Endothelial cell of umbilical vein (primary cell): ENCODE measurements around the gene HEATR1. TPM values are rescaled to one million over a fixed set of nuclear protein-coding genes. Genes with fewer than 3 reads are reported as not detected.

ENCODE experiments used
- BruUV-seq: library from RNA; stranded (reverse); fragments of 400-500 nt; replicated peaks from 2 replicates; lab custom pipeline; 2021; lab: Mats Ljungman, UMichigan
- CTCF ChIA-PET: fragments of 300-600, 350-600 bp; sonication (Branson Sonifier 250); formaldehyde crosslinking; loops from one replicate; lab custom pipeline; 2021; ENCODE audit warnings: antibody characterized with exemption, inconsistent platforms; lab: Charles Lee
- POLR2A ChIA-PET: fragments of 300-600, 350-600 bp; sonication (Branson Sonifier 250); formaldehyde crosslinking; loops from one replicate; lab custom pipeline; 2021; ENCODE audit warnings: antibody characterized with exemption, inconsistent platforms; lab: Charles Lee
- DNase-seq: peaks from one replicate; pipeline ENCODE4 v3.0.0-alpha.2; 2011; ENCODE audit warnings: low read depth, low spot score
- FAIRE-seq: peaks from 2 replicates; lab custom pipeline; 2011; peaks lifted over from hg19 to GRCh38; lab: Jason Lieb, UNC
- H2AFZ ChIP-seq: 2 replicates; pipeline ENCODE4 v1.6.0; 2012; ENCODE audit warnings: low read depth, low read length, control low read depth, inconsistent platforms
- H3K27ac ChIP-seq: 2 replicates; pipeline ENCODE4 v1.5.1; 2011; ENCODE audit warnings: low read depth, mild to moderate bottlenecking, control low read depth, low read length, moderate library complexity; ENCODE audit not compliant: insufficient read depth
- H3K27me3 ChIP-seq, 2 experiments: 2 replicates each; pipeline versions ENCODE4 v1.6.0 to v1.6.1; 2011; ENCODE audit warnings: low read length in 2 of 2, mixed read lengths in 1 of 2; ENCODE audit not compliant: control insufficient read depth in 2 of 2, insufficient read depth in 2 of 2
- H3K36me3 ChIP-seq, 2 experiments: 2 replicates in 1 of 2; 3 replicates in 1 of 2; pipeline ENCODE4 v1.5.1; 2011; ENCODE audit warnings: low read length in 2 of 2, mild to moderate bottlenecking in 1 of 2, moderate library complexity in 1 of 2; ENCODE audit not compliant: control insufficient read depth in 2 of 2, insufficient read depth in 2 of 2; ENCODE audit errors: extremely low read depth in 1 of 2
- H3K4me1 ChIP-seq: 3 replicates; pipeline ENCODE4 v1.5.1; 2011; ENCODE audit warnings: mild to moderate bottlenecking, low read length; ENCODE audit not compliant: control insufficient read depth, insufficient read depth; ENCODE audit errors: extremely low read depth
- H3K4me2 ChIP-seq: 2 replicates; pipeline ENCODE4 v1.6.1; 2011; ENCODE audit warnings: low read length, control low read depth, mixed read lengths; ENCODE audit not compliant: insufficient read depth
- H3K4me3 ChIP-seq, 3 experiments: fragments of 200-600 bp in 1 of 3; sonication (generic), shearing (Covaris generic) in 1 of 3; replicated peaks in 1 of 3; 2 replicates each; pipeline ENCODE4 v1.5.1; 2011 to 2016; ENCODE audit warnings: control low read depth in 3 of 3, low read length in 3 of 3, mild to moderate bottlenecking in 2 of 3, inconsistent platforms in 1 of 3, low read depth in 1 of 3, moderate library complexity in 1 of 3; ENCODE audit not compliant: insufficient read depth in 1 of 3
- H3K79me2 ChIP-seq: 2 replicates; pipeline ENCODE4 v1.6.0; 2012; ENCODE audit warnings: low read length, inconsistent platforms; ENCODE audit not compliant: control insufficient read depth, insufficient read depth
- H3K9ac ChIP-seq: replicated peaks from 2 replicates; pipeline ENCODE3; 2011; ENCODE audit warnings: low read length, control low read depth; ENCODE audit not compliant: insufficient read depth; ENCODE audit errors: extremely low read depth
- H3K9me1 ChIP-seq: replicated peaks from 3 replicates; pipeline ENCODE4 v1.6.0; 2011; ENCODE audit warnings: mild to moderate bottlenecking, low read length; ENCODE audit not compliant: control insufficient read depth, insufficient read depth; ENCODE audit errors: extremely low read depth
- H3K9me3 ChIP-seq: replicated peaks from 2 replicates; pipeline ENCODE4 v1.5.1; 2012; ENCODE audit warnings: low read length, inconsistent platforms; ENCODE audit not compliant: control insufficient read depth, insufficient read depth
- H4K20me1 ChIP-seq: replicated peaks from 2 replicates; pipeline ENCODE3; 2011; ENCODE audit warnings: mild to moderate bottlenecking, low read length; ENCODE audit not compliant: control insufficient read depth, insufficient read depth; ENCODE audit errors: extremely low read depth
- EZH2 ChIP-seq: IDR thresholded peaks from 2 replicates; pipeline ENCODE4 v1.6.1; 2012; ENCODE audit warnings: borderline replicate concordance, low read depth, mild to moderate bottlenecking, moderate library complexity, low read length, inconsistent platforms; ENCODE audit not compliant: severe bottlenecking
- FOS ChIP-seq: IDR thresholded peaks from 2 replicates; pipeline ENCODE4 v1.6.1; 2011; ENCODE audit warnings: mild to moderate bottlenecking, low read length, moderate library complexity, borderline replicate concordance; ENCODE audit not compliant: insufficient read depth
- GATA2 ChIP-seq: IDR thresholded peaks from 2 replicates; pipeline ENCODE4 v1.7.0; 2011; ENCODE audit warnings: low read depth, mild to moderate bottlenecking, moderate library complexity, mixed read lengths, low read length; ENCODE audit not compliant: insufficient read length, insufficient read depth
- JUN ChIP-seq: IDR thresholded peaks from 2 replicates; pipeline ENCODE4 v1.6.1; 2011; ENCODE audit warnings: borderline replicate concordance, low read depth; ENCODE audit not compliant: insufficient read length, insufficient read depth
- MYC ChIP-seq: IDR thresholded peaks from one replicate; pipeline ENCODE4 v1.6.1; 2011; ENCODE audit warnings: mild to moderate bottlenecking, low read depth, low read length
- POLR2A ChIP-seq: IDR thresholded peaks from 2 replicates; pipeline ENCODE4 v1.6.1; 2012; ENCODE audit warnings: low read depth, mild to moderate bottlenecking, control low read depth, low read length
- POLR2AphosphoS5 ChIP-seq: IDR thresholded peaks from 2 replicates; pipeline ENCODE4 v1.6.1; 2012; ENCODE audit warnings: low read depth, mild to moderate bottlenecking, control low read depth, low read length, moderate library complexity; ENCODE audit not compliant: insufficient read depth
- dilution Hi-C: fragments of 300-500 bp; cut with MboI; formaldehyde crosslinking; loops from one replicate; pipeline ENCODE4 v1.15.0; 2019; ENCODE audit warnings: low sequenced_read_pairs; ENCODE audit not compliant: extremely low pct_ligation_motif_present
- intact Hi-C: fragments of 100-400 bp; cut with micrococcal nuclease; formaldehyde crosslinking; loops from one replicate; pipeline ENCODE4 v1.10.0; 2022
- polyA plus RNA-seq, 4 experiments: library from polyadenylated mRNA; depleted of rRNA in 3 of 4; stranded (reverse) in 3 of 4; unstranded in 1 of 4; fragments of >200 nt; gene quantifications; 2 replicates each; pipeline versions ENCODE4 v1.2.1 to v1.2.3, GENCODE V29; 2011 to 2012; ENCODE audit warnings: missing spikeins in 1 of 4
- total RNA-seq: library from RNA; stranded (reverse); gene quantifications from 2 replicates; pipeline ENCODE4 v1.2.3, GENCODE V29; 2021
- TF ChIP-seq, protein P1 (sequence below), 2 donors: IDR thresholded peaks; 1 replicate in 1 of 2; 2 replicates in 1 of 2; pipeline ENCODE4 v1.5.1; 2011; ENCODE audit warnings: low read length in 2 of 2, mild to moderate bottlenecking in 2 of 2, moderate library complexity in 2 of 2, control low read depth in 1 of 2, inconsistent platforms in 1 of 2, low read depth in 1 of 2; ENCODE audit not compliant: insufficient read depth in 1 of 2; ENCODE audit errors: extremely low read depth in 1 of 2
- TF ChIP-seq, protein P2 (sequence below): IDR thresholded peaks from 2 replicates; pipeline ENCODE4 v1.6.1; 2011; ENCODE audit not compliant: insufficient read depth, insufficient read length

HEATR1 gene
- total and polyA plus RNA-seq, 2 donors (not counting 3 experiments of a cell fraction or from before 2014, with no cell fraction given), result 8.4 to 62.0 TPM

- dilution Hi-C loops, result no loop called here
- H3K79me2 ChIP-seq, result no peaks in the 10 kb centered on the region
- H3K27ac ChIP-seq, result no peak overlapping the region
- no TSS peak for BruUV-seq
- FAIRE-seq (no peak), DNase-seq (no peak)
- no peaks in the 10 kb centered on the region for H3K4me1 ChIP-seq
- H3K4me2 ChIP-seq, result no peak overlapping the region
- ChIA-PET CTCF (no interaction called here), POLR2A (no interaction called here)
- H3K9me3 ChIP-seq, result no peaks in the 10 kb centered on the region
- no peaks in the 10 kb centered on the region for H3K9me1 ChIP-seq
- TF ChIP-seq POLR2A (no peak), MYC (no peak), JUN (no peak), GATA2 (no peak), POLR2AphosphoS5 (no peak), EZH2 (no peak), FOS (no peak)
- TF ChIP-seq, protein P1, sequence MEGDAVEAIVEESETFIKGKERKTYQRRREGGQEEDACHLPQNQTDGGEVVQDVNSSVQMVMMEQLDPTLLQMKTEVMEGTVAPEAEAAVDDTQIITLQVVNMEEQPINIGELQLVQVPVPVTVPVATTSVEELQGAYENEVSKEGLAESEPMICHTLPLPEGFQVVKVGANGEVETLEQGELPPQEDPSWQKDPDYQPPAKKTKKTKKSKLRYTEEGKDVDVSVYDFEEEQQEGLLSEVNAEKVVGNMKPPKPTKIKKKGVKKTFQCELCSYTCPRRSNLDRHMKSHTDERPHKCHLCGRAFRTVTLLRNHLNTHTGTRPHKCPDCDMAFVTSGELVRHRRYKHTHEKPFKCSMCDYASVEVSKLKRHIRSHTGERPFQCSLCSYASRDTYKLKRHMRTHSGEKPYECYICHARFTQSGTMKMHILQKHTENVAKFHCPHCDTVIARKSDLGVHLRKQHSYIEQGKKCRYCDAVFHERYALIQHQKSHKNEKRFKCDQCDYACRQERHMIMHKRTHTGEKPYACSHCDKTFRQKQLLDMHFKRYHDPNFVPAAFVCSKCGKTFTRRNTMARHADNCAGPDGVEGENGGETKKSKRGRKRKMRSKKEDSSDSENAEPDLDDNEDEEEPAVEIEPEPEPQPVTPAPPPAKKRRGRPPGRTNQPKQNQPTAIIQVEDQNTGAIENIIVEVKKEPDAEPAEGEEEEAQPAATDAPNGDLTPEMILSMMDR (IDR thresholded peaks at IDR 0.05; ENCODE audit: extremely low read depth in 1 of 2, insufficient read depth in 1 of 2, low read depth in 1 of 2, low read length in 2 of 2), result no peak
- TF ChIP-seq, protein P2, sequence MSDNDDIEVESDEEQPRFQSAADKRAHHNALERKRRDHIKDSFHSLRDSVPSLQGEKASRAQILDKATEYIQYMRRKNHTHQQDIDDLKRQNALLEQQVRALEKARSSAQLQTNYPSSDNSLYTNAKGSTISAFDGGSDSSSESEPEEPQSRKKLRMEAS, result no peak
- H3K4me3 ChIP-seq, result no peak overlapping the region
- peaks cover 42 to 44% of the 10 kb centered on the region in 2 experiments for H3K36me3 ChIP-seq
- H2AFZ ChIP-seq, result no peak overlapping the region
- no peaks in the 10 kb centered on the region for H4K20me1 ChIP-seq
- no peak overlapping the region for H3K9ac ChIP-seq
- H3K27me3 ChIP-seq, result no peaks in the 10 kb centered on the region
- intact Hi-C loops, result no loop called here
Measured at GRCh38 chr1:236552901-236553300, 51.4 kb downstream of the HEATR1 start.
